H9 (cell line): ENCODE data around the gene CMTM2. TPM values are rescaled to one million over a fixed set of nuclear protein-coding genes. Genes with fewer than 3 reads are reported as not detected.

Experiments
- DNase-seq: peaks from one replicate; pipeline ENCODE4 v3.0.0-alpha.2; 2017
- H2AFZ ChIP-seq: one replicate; pipeline ENCODE4 v1.6.1; 2013; ENCODE audit warnings: mild to moderate bottlenecking, low read length, control low read depth, moderate library complexity
- H2AK5ac ChIP-seq: 2 replicates; pipeline ENCODE4 v1.6.1; 2013; ENCODE audit warnings: low read length, control low read depth, mixed read lengths; ENCODE audit not compliant: insufficient read length
- H2BK120ac ChIP-seq: one replicate; pipeline ENCODE4 v1.6.1; 2013; ENCODE audit warnings: low read depth, mild to moderate bottlenecking, low read length, control low read depth, inconsistent platforms; ENCODE audit not compliant: poor library complexity, severe bottlenecking
- H2BK12ac ChIP-seq: 2 replicates; pipeline ENCODE4 v1.6.1; 2013; ENCODE audit warnings: low read length, control low read depth, mixed read lengths, low read depth; ENCODE audit not compliant: insufficient read length
- H2BK15ac ChIP-seq: 2 replicates; pipeline ENCODE4 v1.6.1; 2013; ENCODE audit warnings: low read depth, low read length, control low read depth
- H2BK20ac ChIP-seq: one replicate; pipeline ENCODE4 v1.6.1; 2013; ENCODE audit warnings: low read depth, mild to moderate bottlenecking, low read length, control low read depth, inconsistent platforms; ENCODE audit not compliant: poor library complexity, severe bottlenecking
- H2BK5ac ChIP-seq: 2 replicates; pipeline ENCODE4 v1.6.1; 2013; ENCODE audit warnings: low read length, control low read depth, mixed read lengths; ENCODE audit not compliant: insufficient read length
- H3K14ac ChIP-seq: 2 replicates; pipeline ENCODE4 v1.6.1; 2013; ENCODE audit warnings: low read length, control low read depth; ENCODE audit not compliant: insufficient read depth
- H3K18ac ChIP-seq: 2 replicates; pipeline ENCODE4 v1.6.1; 2013; ENCODE audit warnings: low read depth, mild to moderate bottlenecking, mixed read lengths, low read length, control low read depth; ENCODE audit not compliant: insufficient read length
- H3K23ac ChIP-seq: 2 replicates; pipeline ENCODE4 v1.6.1; 2013; ENCODE audit warnings: low read length, control low read depth, mixed read lengths, low read depth; ENCODE audit not compliant: insufficient read length
- H3K23me2 ChIP-seq: 2 replicates; pipeline ENCODE4 v1.6.1; 2013; ENCODE audit warnings: low read depth, mild to moderate bottlenecking, mixed read lengths, low read length, control low read depth; ENCODE audit not compliant: insufficient read length, poor library complexity, severe bottlenecking
- H3K27ac ChIP-seq: 2 replicates; pipeline ENCODE4 v1.5.1; 2013; ENCODE audit warnings: low read length, control low read depth, mixed read lengths, low read depth; ENCODE audit not compliant: insufficient read length
- H3K27me3 ChIP-seq: 2 replicates; pipeline ENCODE4 v1.6.1; 2013; ENCODE audit warnings: low read length, control low read depth, inconsistent platforms; ENCODE audit not compliant: insufficient read depth
- H3K4ac ChIP-seq: 2 replicates; pipeline ENCODE4 v1.6.1; 2013; ENCODE audit warnings: low read depth, mild to moderate bottlenecking, control low read depth, inconsistent platforms, low read length, moderate library complexity
- H3K4me1 ChIP-seq: 2 replicates; pipeline ENCODE4 v1.6.1; 2013; ENCODE audit warnings: low read length, control low read depth, inconsistent platforms; ENCODE audit not compliant: insufficient read depth
- H3K4me2 ChIP-seq: 2 replicates; pipeline ENCODE4 v1.6.1; 2013; ENCODE audit warnings: low read length, control low read depth, mixed read lengths; ENCODE audit not compliant: insufficient read length, insufficient read depth
- H3K56ac ChIP-seq: 2 replicates; pipeline ENCODE4 v1.6.1; 2013; ENCODE audit warnings: low read depth, mild to moderate bottlenecking, mixed read lengths, low read length, control low read depth; ENCODE audit not compliant: insufficient read length
- H3K79me1 ChIP-seq: 2 replicates; pipeline ENCODE4 v1.6.1; 2013; ENCODE audit warnings: low read depth, mild to moderate bottlenecking, moderate library complexity, low read length, control low read depth, inconsistent platforms; ENCODE audit not compliant: insufficient read depth, poor library complexity, severe bottlenecking
- H3K79me2 ChIP-seq: 2 replicates; pipeline ENCODE4 v1.6.1; 2013; ENCODE audit warnings: low read length, control low read depth, inconsistent platforms; ENCODE audit not compliant: insufficient read depth
- H3K9ac ChIP-seq: 2 replicates; pipeline ENCODE4 v1.6.1; 2013; ENCODE audit warnings: low read length, control low read depth, mixed read lengths; ENCODE audit not compliant: insufficient read length; ENCODE audit errors: extremely low read depth
- H3K9me3 ChIP-seq: one replicate; pipeline ENCODE4 v1.6.1; 2013; ENCODE audit warnings: low read depth, low read length, inconsistent platforms; ENCODE audit not compliant: control insufficient read depth
- H3T11ph ChIP-seq: one replicate; pipeline ENCODE4 v1.6.1; 2013; ENCODE audit warnings: mild to moderate bottlenecking, low read length, control low read depth, inconsistent platforms
- H4K20me1 ChIP-seq: one replicate; pipeline ENCODE4 v1.6.1; 2013; ENCODE audit not compliant: control insufficient read depth, insufficient read length, insufficient read depth
- H4K5ac ChIP-seq: 2 replicates; pipeline ENCODE4 v1.6.1; 2013; ENCODE audit warnings: low read depth, mild to moderate bottlenecking, mixed read lengths, low read length, control low read depth; ENCODE audit not compliant: insufficient read length
- H4K8ac ChIP-seq: replicated peaks from 2 replicates; pipeline ENCODE4 v1.6.1; 2013; ENCODE audit warnings: low read length, control low read depth, mixed read lengths, low read depth; ENCODE audit not compliant: insufficient read length
- H4K91ac ChIP-seq: 2 replicates; pipeline ENCODE4 v1.6.1; 2013; ENCODE audit warnings: low read depth, mild to moderate bottlenecking, moderate library complexity, mixed read lengths, low read length, control low read depth; ENCODE audit not compliant: insufficient read length
- H3K27ac Mint-ChIP-seq, 3 experiments: 2 replicates in 2 of 3; 3 replicates in 1 of 3; pipeline ENCODE4 v1.8.0; 2020 to 2021; ENCODE audit warnings: mixed read lengths in 3 of 3, mild to moderate bottlenecking in 1 of 3, moderate library complexity in 1 of 3
- H3K27me3 Mint-ChIP-seq: 2 replicates; pipeline ENCODE4 v1.8.0; 2021; ENCODE audit warnings: low read depth, mild to moderate bottlenecking, moderate library complexity, mixed read lengths
- H3K36me3 Mint-ChIP-seq, 3 experiments: 2 replicates in 2 of 3; 3 replicates in 1 of 3; pipeline ENCODE4 v1.8.0; 2020 to 2021; ENCODE audit warnings: low read depth in 3 of 3, mixed read lengths in 3 of 3; ENCODE audit not compliant: insufficient read depth in 1 of 3
- H3K4me1 Mint-ChIP-seq, 2 experiments: 2 replicates each; pipeline ENCODE4 v1.8.0; 2020; ENCODE audit warnings: mixed read lengths in 2 of 2
- H3K4me3 Mint-ChIP-seq, 2 experiments: 2 replicates in 1 of 2; 3 replicates in 1 of 2; pipeline ENCODE4 v1.8.0; 2020 to 2021; ENCODE audit warnings: mild to moderate bottlenecking in 2 of 2, mixed read lengths in 2 of 2, moderate library complexity in 1 of 2
- H3K9me3 Mint-ChIP-seq, 2 experiments: 2 replicates in 1 of 2; 3 replicates in 1 of 2; pipeline ENCODE4 v1.8.0; 2020; ENCODE audit warnings: mild to moderate bottlenecking in 2 of 2, mixed read lengths in 2 of 2, moderate library complexity in 1 of 2
- CTCF ChIP-seq: fragments of 200-600 bp; sonication (generic); conservative IDR thresholded peaks from 3 replicates; pipeline ENCODE4 v1.8.0; 2021; ENCODE audit warnings: antibody characterized with exemption, mild to moderate bottlenecking
- whole genome bisulfite sequencing: extraction: QIAGEN DNeasy Blood & Tissue Kit; methylation state at CpG from one replicate; pipeline ENCODE4 v1.1.7; 2013; ENCODE audit warnings: missing lambda C conversion rate, low lambda C conversion rate, mixed read lengths; ENCODE audit not compliant: insufficient read length; ENCODE audit errors: extremely low coverage; 5-methylcytosine and 5-hydroxymethylcytosine counted together
- total RNA-seq: library from RNA; stranded (reverse); gene quantifications from 2 replicates; pipeline ENCODE4 v1.2.1, GENCODE V29; 2021

The CMTM2 gene
- total RNA-seq, 1 experiment from 2014 or later: not detected

GRCh38 chr16:66622863-66623262, 43.6 kb downstream of the CMTM2 start:
- no peak for DNase-seq
- Histone ChIP-seq H3K79me2 (no peaks in the 10 kb centered on the region), H3K4me1 (peaks cover under 1% of the 10 kb centered on the region; the same call in 1 of the 2 replicates)

More at GRCh38 chr16:66622863-66623262, 43.6 kb downstream of the CMTM2 start:
- Mint-ChIP-seq H3K9me3 (no peaks in the 10 kb centered on the region), H3K36me3 (peaks cover 15 to 49% (median 41%) of the 10 kb centered on the region in 3 experiments; a peak in 6 of 7 replicates), H3K27ac (peak overlapping the region in 2 of 3 experiments; percentile 34 to 61; a peak in 1 of 7 replicates), H3K27me3 (no peaks in the 10 kb centered on the region), H3K4me3 (no peak overlapping the region), H3K4me1 (peaks cover 23 to 26% of the 10 kb centered on the region in 2 experiments)
- Histone ChIP-seq H3K14ac (no peak overlapping the region), H4K8ac (no peak overlapping the region), H2AK5ac (no peak overlapping the region), H2AFZ (no peak overlapping the region), H2BK120ac (no peak overlapping the region), H4K20me1 (no peaks in the 10 kb centered on the region), H3K23me2 (no peaks in the 10 kb centered on the region), H3K4me2 (no peak overlapping the region), H2BK12ac (no peak overlapping the region), H3K9ac (no peak overlapping the region), H2BK5ac (no peak overlapping the region), H3K9me3 (no peaks in the 10 kb centered on the region), H3K79me1 (no peaks in the 10 kb centered on the region), H3K4ac (no peak overlapping the region), H3K23ac (peak overlapping the region; percentile 52), H3K18ac (no peak overlapping the region), H3K56ac (no peak overlapping the region), H2BK15ac (no peak overlapping the region), H3K27ac (no peak overlapping the region), H4K91ac (no peak overlapping the region), H3K27me3 (no peaks in the 10 kb centered on the region), H2BK20ac (no peak overlapping the region), H4K5ac (no peak overlapping the region), H3T11ph (no peak overlapping the region)
- no CpG with 5 or more reads among the region's 3 CpGs for WGBS
- TF ChIP-seq CTCF: no peak
